ENCODE results near the gene UTP18.
"Not testable (repeated sequence)": the region's sequence is repeated elsewhere in the genome, so short reads cannot be mapped to it uniquely, and the experiment has no call there.

UTP18 gene

GRCh38 chr17:51319186-51319585, 58.8 kb downstream of the UTP18 start:
- TF ChIP-seq, protein P1, sequence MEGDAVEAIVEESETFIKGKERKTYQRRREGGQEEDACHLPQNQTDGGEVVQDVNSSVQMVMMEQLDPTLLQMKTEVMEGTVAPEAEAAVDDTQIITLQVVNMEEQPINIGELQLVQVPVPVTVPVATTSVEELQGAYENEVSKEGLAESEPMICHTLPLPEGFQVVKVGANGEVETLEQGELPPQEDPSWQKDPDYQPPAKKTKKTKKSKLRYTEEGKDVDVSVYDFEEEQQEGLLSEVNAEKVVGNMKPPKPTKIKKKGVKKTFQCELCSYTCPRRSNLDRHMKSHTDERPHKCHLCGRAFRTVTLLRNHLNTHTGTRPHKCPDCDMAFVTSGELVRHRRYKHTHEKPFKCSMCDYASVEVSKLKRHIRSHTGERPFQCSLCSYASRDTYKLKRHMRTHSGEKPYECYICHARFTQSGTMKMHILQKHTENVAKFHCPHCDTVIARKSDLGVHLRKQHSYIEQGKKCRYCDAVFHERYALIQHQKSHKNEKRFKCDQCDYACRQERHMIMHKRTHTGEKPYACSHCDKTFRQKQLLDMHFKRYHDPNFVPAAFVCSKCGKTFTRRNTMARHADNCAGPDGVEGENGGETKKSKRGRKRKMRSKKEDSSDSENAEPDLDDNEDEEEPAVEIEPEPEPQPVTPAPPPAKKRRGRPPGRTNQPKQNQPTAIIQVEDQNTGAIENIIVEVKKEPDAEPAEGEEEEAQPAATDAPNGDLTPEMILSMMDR (IDR thresholded peaks at IDR 0.05; ENCODE audit: low read depth, low read length), result no peak
- DNase-seq (ENCODE audit: extremely low read depth, low read depth), result no peak

GRCh38 chr17:51322390-51323029, 62.2 kb downstream of the UTP18 start:
- TF ChIP-seq, protein P1 (IDR thresholded peaks at IDR 0.05; ENCODE audit: low read depth, low read length), result peak; percentile 8
- DNase-seq (ENCODE audit: extremely low read depth, low read depth), result no peak

- TF ChIP-seq, protein P1 (IDR thresholded peaks at IDR 0.05; ENCODE audit: low read depth, low read length), result no peak
- DNase-seq (ENCODE audit: extremely low read depth, low read depth), result no peak
These were observed 65.1 kb downstream of the UTP18 start for GRCh38 chr17:51325471-51325870.

DNA sequence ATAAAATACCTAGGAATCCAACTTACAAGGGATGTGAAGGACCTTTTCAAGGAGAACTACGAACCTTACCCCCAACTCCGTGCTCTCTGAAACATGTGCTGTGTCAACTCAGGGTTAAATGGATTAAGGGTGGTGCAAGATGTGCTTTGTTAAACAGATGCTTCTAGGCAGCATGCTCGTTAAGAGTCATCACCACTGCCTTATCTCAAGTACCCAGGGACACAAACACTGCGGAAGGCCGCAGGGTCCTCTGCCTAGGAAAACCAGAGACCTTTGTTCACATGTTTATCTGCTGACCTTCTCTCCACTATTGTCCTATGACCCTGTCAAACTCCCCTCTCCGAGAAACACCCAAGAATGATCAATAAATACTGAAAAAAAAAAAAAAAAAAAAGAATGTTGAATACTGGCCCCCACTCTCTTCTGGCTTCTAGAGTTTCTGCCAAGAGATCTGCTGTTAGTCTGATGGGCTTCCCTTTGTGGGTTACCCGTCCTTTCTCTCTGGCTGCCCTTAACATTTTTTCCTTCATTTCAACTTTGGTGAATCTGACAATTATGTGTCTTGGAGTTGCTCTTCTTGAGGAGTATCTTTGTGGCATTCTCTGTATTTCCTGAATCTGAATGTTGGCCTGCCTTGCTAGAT, 70.6 kb downstream of the UTP18 start:
- DNase-seq (ENCODE audit: extremely low read depth, low read depth), result not testable (repeated sequence)

GRCh38 chr17:51335006-51335590, 74.8 kb downstream of the UTP18 start:
- DNase-seq (ENCODE audit: extremely low read depth, low read depth), result no peak
- TF ChIP-seq, protein P1 (IDR thresholded peaks at IDR 0.05; ENCODE audit: low read depth, low read length), result no peak

DNA sequence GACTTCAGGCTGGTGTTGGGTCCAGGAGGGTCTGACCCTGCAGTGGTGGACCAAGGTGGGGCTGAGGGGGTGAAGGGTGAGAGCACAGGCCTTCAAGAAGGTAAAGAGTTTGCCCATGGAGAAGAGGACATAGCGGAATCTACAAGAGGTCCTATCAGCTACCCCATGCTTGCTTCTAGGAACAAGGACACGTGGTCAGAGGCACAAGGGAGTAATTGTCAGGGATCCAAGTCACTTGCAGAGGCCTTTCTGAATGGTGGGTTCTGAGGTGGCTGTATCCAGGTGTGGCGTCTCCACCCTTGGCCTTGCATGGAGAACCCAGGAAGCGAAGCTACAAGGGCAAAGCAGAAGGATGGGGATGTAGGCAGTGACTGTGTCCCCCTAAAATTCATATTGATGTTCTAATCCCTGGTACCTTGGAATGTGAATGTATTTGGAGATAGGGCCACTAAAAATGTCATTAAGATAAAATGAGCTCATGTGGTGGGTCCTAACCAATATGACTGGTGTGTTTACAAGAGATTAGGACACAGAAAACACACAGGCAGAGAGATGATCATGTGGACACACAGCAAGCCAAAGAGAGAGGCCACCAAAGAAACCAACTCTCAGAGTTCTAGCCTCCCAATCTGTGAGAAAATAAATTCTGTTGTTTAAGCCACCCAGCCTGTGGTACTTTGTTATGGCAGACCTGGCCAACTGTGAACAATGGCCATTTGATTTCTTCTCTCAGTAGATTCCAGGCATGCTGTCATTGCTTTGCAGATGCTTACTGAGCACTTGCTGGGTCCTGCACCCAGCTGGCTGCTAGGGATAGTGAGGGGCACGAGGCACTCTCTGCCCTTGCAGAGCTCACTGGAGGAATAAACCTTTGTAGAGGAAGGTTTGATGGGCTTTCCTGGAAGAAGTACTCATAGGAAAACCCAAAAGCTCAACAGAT, 75.8 kb downstream of the UTP18 start:
- DNase-seq (ENCODE audit: extremely low read depth, low read depth), result no peak
- TF ChIP-seq, protein P1 (IDR thresholded peaks at IDR 0.05; ENCODE audit: low read depth, low read length), result no peak

GRCh38 chr17:51341457-51341856, 81.1 kb downstream of the UTP18 start:
- DNase-seq (ENCODE audit: extremely low read depth, low read depth), result no peak
- TF ChIP-seq, protein P1 (IDR thresholded peaks at IDR 0.05; ENCODE audit: low read depth, low read length), result no peak

All from AG09319 (cell line).